ENCODE measurements around the gene NR2C2AP.

GRCh38 chr19:19223636-19224035, 20.4 kb upstream of the NR2C2AP start:
- TF ChIP-seq CTCF (IDR thresholded peaks at IDR 0.05) (no peak), POLR2A (IDR thresholded peaks at IDR 0.05) (no peak), POLR2AphosphoS5 (IDR thresholded peaks at IDR 0.05; ENCODE audit: insufficient read depth in 1 of 2, low read depth in 1 of 2) (no peak)

Data from vagina (tissue), 2 donors.